Measurements from ENCODE around the gene RTF2.

RTF2 gene

GRCh38 chr20:56468316-56469076 lies at the start of gene RTF2:
Gene RTF2 (plus strand): TSS chr20:56468627. CDS start chr20:56468698, 71 bp downstream.
- DNase-seq, result peak; percentile 71

GRCh38 chr20:56420028-56420427 lies 48.4 kb upstream of the RTF2 start:
- no peak for DNase-seq

- no peak for DNase-seq
Measured at GRCh38 chr20:56420940-56421688, 47.3 kb upstream of the RTF2 start.

- no peak for DNase-seq
Measured at GRCh38 chr20:56422076-56422823, 46.2 kb upstream of the RTF2 start.

- no peak for DNase-seq
Measured at GRCh38 chr20:56422824-56423189, 45.6 kb upstream of the RTF2 start.

GRCh38 chr20:56423211-56423610 lies 45.2 kb upstream of the RTF2 start:
- DNase-seq, result no peak

- DNase-seq, result no peak
Measured at GRCh38 chr20:56423886-56424285, 44.5 kb upstream of the RTF2 start.

- no peak for DNase-seq
Measured at GRCh38 chr20:56424931-56425330, 43.5 kb upstream of the RTF2 start.

GRCh38 chr20:56426026-56426425 lies 42.4 kb upstream of the RTF2 start:
- no peak for DNase-seq

GRCh38 chr20:56426926-56427325 lies 41.5 kb upstream of the RTF2 start:
- DNase-seq, result no peak

GRCh38 chr20:56427797-56428196 lies 40.6 kb upstream of the RTF2 start:
- no peak for DNase-seq

- no peak for DNase-seq
Measured at GRCh38 chr20:56428410-56428809, 40.0 kb upstream of the RTF2 start.

- DNase-seq, result no peak
Measured at GRCh38 chr20:56428881-56429280, 39.5 kb upstream of the RTF2 start.

- DNase-seq, result no peak
Measured at GRCh38 chr20:56429502-56429901, 38.9 kb upstream of the RTF2 start.

- no peak for DNase-seq
Measured at GRCh38 chr20:56429941-56430340, 38.5 kb upstream of the RTF2 start.

- DNase-seq, result no peak
Measured at GRCh38 chr20:56430461-56430860, 38.0 kb upstream of the RTF2 start.

- DNase-seq, result no peak
Measured at GRCh38 chr20:56430957-56431356, 37.5 kb upstream of the RTF2 start.

GRCh38 chr20:56431471-56431870 lies 37.0 kb upstream of the RTF2 start:
- no peak for DNase-seq

- no peak for DNase-seq
Measured at GRCh38 chr20:56433221-56433879, 35.1 kb upstream of the RTF2 start.

- DNase-seq, result no peak
Measured at GRCh38 chr20:56433880-56434255, 34.6 kb upstream of the RTF2 start.

- no peak for DNase-seq
Measured at GRCh38 chr20:56437196-56437960, 31.0 kb upstream of the RTF2 start.

GRCh38 chr20:56438284-56438683 lies 30.1 kb upstream of the RTF2 start:
- DNase-seq, result no peak
